ENCODE results near the gene BNIP5.

The BNIP5 gene

GRCh38 chr6:36330366-36330765 is 6.3 kb downstream of the BNIP5 start:
- DNase-seq (ENCODE audit: low spot score): no peak
- TF ChIP-seq CTCF (IDR thresholded peaks at IDR 0.05; ENCODE audit: borderline replicate concordance, control extremely low read depth, extremely low read depth, insufficient read depth, missing control alignments): no peak
- in situ Hi-C loops (cut with MboI; ENCODE audit: low sequenced_read_pairs, unreplicated experiment): no loop called here

- no peak for DNase-seq (ENCODE audit: low spot score)
- TF ChIP-seq CTCF (IDR thresholded peaks at IDR 0.05; ENCODE audit: borderline replicate concordance, control extremely low read depth, extremely low read depth, insufficient read depth, missing control alignments): no peak
- in situ Hi-C loops (cut with MboI; ENCODE audit: low sequenced_read_pairs, unreplicated experiment): no loop called here
Measured at GRCh38 chr6:36329798-36330291, 6.8 kb downstream of the BNIP5 start.

- TF ChIP-seq CTCF (IDR thresholded peaks at IDR 0.05; ENCODE audit: borderline replicate concordance, control extremely low read depth, extremely low read depth, insufficient read depth, missing control alignments): no peak
- DNase-seq (ENCODE audit: low spot score): no peak
- in situ Hi-C loops (cut with MboI; ENCODE audit: low sequenced_read_pairs, unreplicated experiment): no loop called here
Measured at GRCh38 chr6:36328600-36328999, 8.1 kb downstream of the BNIP5 start.

GRCh38 chr6:36327919-36328236 is 8.8 kb downstream of the BNIP5 start:
- TF ChIP-seq CTCF (IDR thresholded peaks at IDR 0.05; ENCODE audit: borderline replicate concordance, control extremely low read depth, extremely low read depth, insufficient read depth, missing control alignments): no peak
- in situ Hi-C loops (cut with MboI; ENCODE audit: low sequenced_read_pairs, unreplicated experiment): no loop called here
- no peak for DNase-seq (ENCODE audit: low spot score)

GRCh38 chr6:36327226-36327918 is 9.3 kb downstream of the BNIP5 start:
- no peak for DNase-seq (ENCODE audit: low spot score)
- TF ChIP-seq CTCF (IDR thresholded peaks at IDR 0.05; ENCODE audit: borderline replicate concordance, control extremely low read depth, extremely low read depth, insufficient read depth, missing control alignments): no peak

GRCh38 chr6:36326356-36326995 is 10.2 kb downstream of the BNIP5 start:
- TF ChIP-seq CTCF (IDR thresholded peaks at IDR 0.05; ENCODE audit: borderline replicate concordance, control extremely low read depth, extremely low read depth, insufficient read depth, missing control alignments): no peak
- in situ Hi-C loops (cut with MboI; ENCODE audit: low sequenced_read_pairs, unreplicated experiment): no loop called here
- no peak for DNase-seq (ENCODE audit: low spot score)

More at GRCh38 chr6:36327226-36327918, 9.3 kb downstream of the BNIP5 start:
- in situ Hi-C loops (cut with MboI; ENCODE audit: low sequenced_read_pairs, unreplicated experiment): no loop called here

Data from GM13976 (cell line).